IPS-NIHi7 (cell line): ENCODE results near the gene MGAT5.

Experiments used
- DNase-seq: peaks from one replicate; pipeline ENCODE4 v3.0.0; 2012; ENCODE audit warnings: mixed read lengths; ENCODE audit errors: extremely low spot score

MGAT5 gene

GRCh38 chr2:134253804-134254203 lies at the start of gene MGAT5:
Gene MGAT5 (plus strand): TSS chr2:134254072. CDS start chr2:134254404, 332 bp downstream.
- DNase-seq = no peak

GRCh38 chr2:134205087-134205486 lies 48.8 kb upstream of the MGAT5 start:
- DNase-seq = no peak

- DNase-seq = no peak
These were observed 47.8 kb upstream of the MGAT5 start for GRCh38 chr2:134206031-134206430.

GRCh38 chr2:134206573-134206972 lies 47.3 kb upstream of the MGAT5 start:
- DNase-seq = no peak

GRCh38 chr2:134207589-134208209 lies 46.2 kb upstream of the MGAT5 start:
- peak; percentile 76 for DNase-seq

GRCh38 chr2:134208825-134209224 lies 45.0 kb upstream of the MGAT5 start:
- DNase-seq = no peak

- no peak for DNase-seq
These were observed 41.1 kb upstream of the MGAT5 start for GRCh38 chr2:134212746-134213145.

GRCh38 chr2:134216152-134216829 lies 37.6 kb upstream of the MGAT5 start:
- DNase-seq = no peak

- no peak for DNase-seq
These were observed 36.5 kb upstream of the MGAT5 start for GRCh38 chr2:134217351-134217750.

- no peak for DNase-seq
These were observed 35.9 kb upstream of the MGAT5 start for GRCh38 chr2:134217924-134218323.

- DNase-seq = no peak
These were observed 35.5 kb upstream of the MGAT5 start for GRCh38 chr2:134218414-134218813.

- DNase-seq = no peak
These were observed 34.8 kb upstream of the MGAT5 start for GRCh38 chr2:134218930-134219658.

GRCh38 chr2:134220344-134220974 lies 33.4 kb upstream of the MGAT5 start:
- DNase-seq = no peak

GRCh38 chr2:134224005-134224404 lies 29.9 kb upstream of the MGAT5 start:
- DNase-seq = no peak

- no peak for DNase-seq
These were observed 28.7 kb upstream of the MGAT5 start for GRCh38 chr2:134225173-134225572.

GRCh38 chr2:134225841-134226240 lies 28.0 kb upstream of the MGAT5 start:
- DNase-seq = no peak

- DNase-seq = no peak
These were observed 27.3 kb upstream of the MGAT5 start for GRCh38 chr2:134226601-134227000.

GRCh38 chr2:134227666-134228065 lies 26.2 kb upstream of the MGAT5 start:
- DNase-seq = no peak

GRCh38 chr2:134228493-134228903 lies 25.4 kb upstream of the MGAT5 start:
- no peak for DNase-seq

GRCh38 chr2:134229540-134229939 lies 24.3 kb upstream of the MGAT5 start:
- DNase-seq = no peak

GRCh38 chr2:134230885-134231284 lies 23.0 kb upstream of the MGAT5 start:
- DNase-seq = no peak

- DNase-seq = no peak
These were observed 22.4 kb upstream of the MGAT5 start for GRCh38 chr2:134231301-134231964.
